Endothelial cell of umbilical vein (primary cell): ENCODE data around the gene COQ8B. TPM values are rescaled to one million over a fixed set of nuclear protein-coding genes. Genes with fewer than 3 reads are reported as not detected.

ENCODE experiments used
- BruUV-seq: library from RNA; stranded (reverse); fragments of 400-500 nt; replicated peaks from 2 replicates; lab custom pipeline; 2021; lab: Mats Ljungman, UMichigan
- CTCF ChIA-PET: fragments of 300-600, 350-600 bp; sonication (Branson Sonifier 250); formaldehyde crosslinking; loops from one replicate; lab custom pipeline; 2021; ENCODE audit warnings: antibody characterized with exemption, inconsistent platforms; lab: Charles Lee
- POLR2A ChIA-PET: fragments of 300-600, 350-600 bp; sonication (Branson Sonifier 250); formaldehyde crosslinking; loops from one replicate; lab custom pipeline; 2021; ENCODE audit warnings: antibody characterized with exemption, inconsistent platforms; lab: Charles Lee
- DNase-seq: peaks from one replicate; pipeline ENCODE4 v3.0.0-alpha.2; 2011; ENCODE audit warnings: low read depth, low spot score
- FAIRE-seq: peaks from 2 replicates; lab custom pipeline; 2011; peaks lifted over from hg19 to GRCh38; lab: Jason Lieb, UNC
- H2AFZ ChIP-seq: 2 replicates; pipeline ENCODE4 v1.6.0; 2012; ENCODE audit warnings: low read depth, low read length, control low read depth, inconsistent platforms
- H3K27ac ChIP-seq: 2 replicates; pipeline ENCODE4 v1.5.1; 2011; ENCODE audit warnings: low read depth, mild to moderate bottlenecking, control low read depth, low read length, moderate library complexity; ENCODE audit not compliant: insufficient read depth
- H3K27me3 ChIP-seq, 2 experiments: 2 replicates each; pipeline versions ENCODE4 v1.6.0 to v1.6.1; 2011; ENCODE audit warnings: low read length in 2 of 2, mixed read lengths in 1 of 2; ENCODE audit not compliant: control insufficient read depth in 2 of 2, insufficient read depth in 2 of 2
- H3K36me3 ChIP-seq, 2 experiments: 2 replicates in 1 of 2; 3 replicates in 1 of 2; pipeline ENCODE4 v1.5.1; 2011; ENCODE audit warnings: low read length in 2 of 2, mild to moderate bottlenecking in 1 of 2, moderate library complexity in 1 of 2; ENCODE audit not compliant: control insufficient read depth in 2 of 2, insufficient read depth in 2 of 2; ENCODE audit errors: extremely low read depth in 1 of 2
- H3K4me1 ChIP-seq: 3 replicates; pipeline ENCODE4 v1.5.1; 2011; ENCODE audit warnings: mild to moderate bottlenecking, low read length; ENCODE audit not compliant: control insufficient read depth, insufficient read depth; ENCODE audit errors: extremely low read depth
- H3K4me2 ChIP-seq: 2 replicates; pipeline ENCODE4 v1.6.1; 2011; ENCODE audit warnings: low read length, control low read depth, mixed read lengths; ENCODE audit not compliant: insufficient read depth
- H3K4me3 ChIP-seq, 3 experiments: fragments of 200-600 bp in 1 of 3; sonication (generic), shearing (Covaris generic) in 1 of 3; replicated peaks in 1 of 3; 2 replicates each; pipeline ENCODE4 v1.5.1; 2011 to 2016; ENCODE audit warnings: control low read depth in 3 of 3, low read length in 3 of 3, mild to moderate bottlenecking in 2 of 3, inconsistent platforms in 1 of 3, low read depth in 1 of 3, moderate library complexity in 1 of 3; ENCODE audit not compliant: insufficient read depth in 1 of 3
- H3K79me2 ChIP-seq: 2 replicates; pipeline ENCODE4 v1.6.0; 2012; ENCODE audit warnings: low read length, inconsistent platforms; ENCODE audit not compliant: control insufficient read depth, insufficient read depth
- H3K9ac ChIP-seq: replicated peaks from 2 replicates; pipeline ENCODE3; 2011; ENCODE audit warnings: low read length, control low read depth; ENCODE audit not compliant: insufficient read depth; ENCODE audit errors: extremely low read depth
- H3K9me1 ChIP-seq: replicated peaks from 3 replicates; pipeline ENCODE4 v1.6.0; 2011; ENCODE audit warnings: mild to moderate bottlenecking, low read length; ENCODE audit not compliant: control insufficient read depth, insufficient read depth; ENCODE audit errors: extremely low read depth
- H3K9me3 ChIP-seq: replicated peaks from 2 replicates; pipeline ENCODE4 v1.5.1; 2012; ENCODE audit warnings: low read length, inconsistent platforms; ENCODE audit not compliant: control insufficient read depth, insufficient read depth
- H4K20me1 ChIP-seq: replicated peaks from 2 replicates; pipeline ENCODE3; 2011; ENCODE audit warnings: mild to moderate bottlenecking, low read length; ENCODE audit not compliant: control insufficient read depth, insufficient read depth; ENCODE audit errors: extremely low read depth
- EZH2 ChIP-seq: IDR thresholded peaks from 2 replicates; pipeline ENCODE4 v1.6.1; 2012; ENCODE audit warnings: borderline replicate concordance, low read depth, mild to moderate bottlenecking, moderate library complexity, low read length, inconsistent platforms; ENCODE audit not compliant: severe bottlenecking
- FOS ChIP-seq: IDR thresholded peaks from 2 replicates; pipeline ENCODE4 v1.6.1; 2011; ENCODE audit warnings: mild to moderate bottlenecking, low read length, moderate library complexity, borderline replicate concordance; ENCODE audit not compliant: insufficient read depth
- GATA2 ChIP-seq: IDR thresholded peaks from 2 replicates; pipeline ENCODE4 v1.7.0; 2011; ENCODE audit warnings: low read depth, mild to moderate bottlenecking, moderate library complexity, mixed read lengths, low read length; ENCODE audit not compliant: insufficient read length, insufficient read depth
- JUN ChIP-seq: IDR thresholded peaks from 2 replicates; pipeline ENCODE4 v1.6.1; 2011; ENCODE audit warnings: borderline replicate concordance, low read depth; ENCODE audit not compliant: insufficient read length, insufficient read depth
- MYC ChIP-seq: IDR thresholded peaks from one replicate; pipeline ENCODE4 v1.6.1; 2011; ENCODE audit warnings: mild to moderate bottlenecking, low read depth, low read length
- POLR2A ChIP-seq: IDR thresholded peaks from 2 replicates; pipeline ENCODE4 v1.6.1; 2012; ENCODE audit warnings: low read depth, mild to moderate bottlenecking, control low read depth, low read length
- POLR2AphosphoS5 ChIP-seq: IDR thresholded peaks from 2 replicates; pipeline ENCODE4 v1.6.1; 2012; ENCODE audit warnings: low read depth, mild to moderate bottlenecking, control low read depth, low read length, moderate library complexity; ENCODE audit not compliant: insufficient read depth
- dilution Hi-C: fragments of 300-500 bp; cut with MboI; formaldehyde crosslinking; loops from one replicate; pipeline ENCODE4 v1.15.0; 2019; ENCODE audit warnings: low sequenced_read_pairs; ENCODE audit not compliant: extremely low pct_ligation_motif_present
- intact Hi-C: fragments of 100-400 bp; cut with micrococcal nuclease; formaldehyde crosslinking; loops from one replicate; pipeline ENCODE4 v1.10.0; 2022
- polyA plus RNA-seq, 4 experiments: library from polyadenylated mRNA; depleted of rRNA in 3 of 4; stranded (reverse) in 3 of 4; unstranded in 1 of 4; fragments of >200 nt; gene quantifications; 2 replicates each; pipeline versions ENCODE4 v1.2.1 to v1.2.3, GENCODE V29; 2011 to 2012; ENCODE audit warnings: missing spikeins in 1 of 4
- total RNA-seq: library from RNA; stranded (reverse); gene quantifications from 2 replicates; pipeline ENCODE4 v1.2.3, GENCODE V29; 2021
- TF ChIP-seq, protein P1 (sequence below): IDR thresholded peaks from 2 replicates; pipeline ENCODE4 v1.6.1; 2011; ENCODE audit not compliant: insufficient read depth, insufficient read length
- TF ChIP-seq, protein P2 (sequence below), 2 donors: IDR thresholded peaks; 1 replicate in 1 of 2; 2 replicates in 1 of 2; pipeline ENCODE4 v1.5.1; 2011; ENCODE audit warnings: low read length in 2 of 2, mild to moderate bottlenecking in 2 of 2, moderate library complexity in 2 of 2, control low read depth in 1 of 2, inconsistent platforms in 1 of 2, low read depth in 1 of 2; ENCODE audit not compliant: insufficient read depth in 1 of 2; ENCODE audit errors: extremely low read depth in 1 of 2

The COQ8B gene
- total and polyA plus RNA-seq, 2 donors (not counting 3 experiments of a cell fraction or from before 2014, with no cell fraction given): 16.2 to 19.2 TPM

DNA sequence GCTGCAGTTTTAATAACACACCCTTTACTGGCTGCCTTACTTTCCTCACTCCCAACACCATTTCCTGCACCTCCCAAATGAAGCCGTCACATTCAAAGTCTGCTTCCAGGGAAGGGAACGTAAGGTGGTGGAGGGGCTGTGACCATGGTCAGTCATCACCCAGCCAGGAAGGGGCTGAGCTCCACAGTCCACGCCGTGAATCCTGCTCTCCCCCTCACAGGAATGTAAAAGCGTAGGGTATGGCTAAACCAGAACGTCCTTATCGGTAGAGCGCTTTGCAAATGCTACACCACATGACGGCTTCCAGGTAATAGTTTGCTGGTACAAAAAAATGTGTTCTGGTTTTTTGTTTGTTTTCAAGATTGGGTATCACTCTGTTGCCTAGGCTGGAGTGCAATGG, 33.2 kb downstream of the COQ8B start:
- Histone ChIP-seq H3K9me1 (no peaks in the 10 kb centered on the region), H3K79me2 (peaks cover 9% of the 10 kb centered on the region), H3K9ac (no peak overlapping the region), H2AFZ (no peak overlapping the region), H3K36me3 (peaks cover 0 to 33% of the 10 kb centered on the region in 2 experiments), H3K4me1 (no peaks in the 10 kb centered on the region), H3K4me3 (no peak overlapping the region), H3K27me3 (no peaks in the 10 kb centered on the region), H3K27ac (no peak overlapping the region), H3K4me2 (no peak overlapping the region), H4K20me1 (no peaks in the 10 kb centered on the region), H3K9me3 (no peaks in the 10 kb centered on the region)
- FAIRE-seq (no peak), DNase-seq (no peak)
- no peak for TF ChIP-seq POLR2AphosphoS5
- TF ChIP-seq, protein P1, sequence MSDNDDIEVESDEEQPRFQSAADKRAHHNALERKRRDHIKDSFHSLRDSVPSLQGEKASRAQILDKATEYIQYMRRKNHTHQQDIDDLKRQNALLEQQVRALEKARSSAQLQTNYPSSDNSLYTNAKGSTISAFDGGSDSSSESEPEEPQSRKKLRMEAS: no peak
- TF ChIP-seq FOS: no peak
- no peak for TF ChIP-seq EZH2
- TF ChIP-seq POLR2A: no peak
- no peak for TF ChIP-seq GATA2
- ChIA-PET CTCF (interaction anchor here (1.3 kb wide), 1 partner anchor 20 kb away, joined by 4 read pairs; no protein-coding TSS in a partner anchor), POLR2A (no interaction called here)
- intact Hi-C loops (no loop called here), dilution Hi-C loops (no loop called here)
- no TSS peak for BruUV-seq

DNA sequence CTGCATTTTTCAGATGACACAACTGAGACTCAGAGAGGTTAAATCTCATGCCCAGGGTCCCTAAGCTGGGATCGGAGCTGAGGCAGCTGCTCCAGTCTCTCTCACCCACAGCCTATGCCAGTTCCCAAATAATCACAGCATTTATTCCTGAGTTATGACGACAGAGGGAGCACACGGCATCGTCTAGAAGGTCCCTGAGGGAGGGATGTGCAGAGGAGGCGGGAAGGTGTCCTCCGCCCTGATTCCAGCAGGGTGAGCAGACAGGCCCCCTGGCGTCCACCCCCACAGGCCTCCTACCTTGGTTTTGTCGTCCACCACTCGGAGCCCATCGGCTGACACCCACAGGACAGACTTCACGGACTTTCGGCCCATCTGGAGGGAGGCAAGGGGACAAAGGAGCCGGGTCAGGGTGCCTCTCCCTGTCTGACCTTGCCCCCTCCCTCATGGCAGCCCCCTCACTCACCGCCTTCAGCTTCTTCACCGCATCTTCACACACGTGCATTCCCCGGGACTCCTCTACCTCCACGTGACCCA, 34.2 kb downstream of the COQ8B start:
- H3K4me2 ChIP-seq: no peak overlapping the region
- intact Hi-C loops (no loop called here), dilution Hi-C loops (no loop called here)
- H3K9me1 ChIP-seq: no peaks in the 10 kb centered on the region
- H3K36me3 ChIP-seq: peaks cover 0 to 37% of the 10 kb centered on the region in 2 experiments
- H3K27ac ChIP-seq: no peak overlapping the region
- FAIRE-seq (no peak), DNase-seq (no peak)
- ChIA-PET POLR2A (no interaction called here), CTCF (interaction anchor here (1.3 kb wide), 1 partner anchor 19 kb away, joined by 4 read pairs; no protein-coding TSS in a partner anchor)
- no TSS peak for BruUV-seq
- H4K20me1 ChIP-seq: no peaks in the 10 kb centered on the region
- H3K27me3 ChIP-seq: no peaks in the 10 kb centered on the region
- no peak overlapping the region for H3K9ac ChIP-seq
- H2AFZ ChIP-seq: no peak overlapping the region
- no peaks in the 10 kb centered on the region for H3K79me2 ChIP-seq
- H3K4me3 ChIP-seq: no peak overlapping the region
- no peak for TF ChIP-seq GATA2
- no peak for TF ChIP-seq JUN
- TF ChIP-seq EZH2: no peak
- TF ChIP-seq, protein P2, sequence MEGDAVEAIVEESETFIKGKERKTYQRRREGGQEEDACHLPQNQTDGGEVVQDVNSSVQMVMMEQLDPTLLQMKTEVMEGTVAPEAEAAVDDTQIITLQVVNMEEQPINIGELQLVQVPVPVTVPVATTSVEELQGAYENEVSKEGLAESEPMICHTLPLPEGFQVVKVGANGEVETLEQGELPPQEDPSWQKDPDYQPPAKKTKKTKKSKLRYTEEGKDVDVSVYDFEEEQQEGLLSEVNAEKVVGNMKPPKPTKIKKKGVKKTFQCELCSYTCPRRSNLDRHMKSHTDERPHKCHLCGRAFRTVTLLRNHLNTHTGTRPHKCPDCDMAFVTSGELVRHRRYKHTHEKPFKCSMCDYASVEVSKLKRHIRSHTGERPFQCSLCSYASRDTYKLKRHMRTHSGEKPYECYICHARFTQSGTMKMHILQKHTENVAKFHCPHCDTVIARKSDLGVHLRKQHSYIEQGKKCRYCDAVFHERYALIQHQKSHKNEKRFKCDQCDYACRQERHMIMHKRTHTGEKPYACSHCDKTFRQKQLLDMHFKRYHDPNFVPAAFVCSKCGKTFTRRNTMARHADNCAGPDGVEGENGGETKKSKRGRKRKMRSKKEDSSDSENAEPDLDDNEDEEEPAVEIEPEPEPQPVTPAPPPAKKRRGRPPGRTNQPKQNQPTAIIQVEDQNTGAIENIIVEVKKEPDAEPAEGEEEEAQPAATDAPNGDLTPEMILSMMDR (IDR thresholded peaks at IDR 0.05; ENCODE audit: extremely low read depth in 1 of 2, insufficient read depth in 1 of 2, low read depth in 1 of 2, low read length in 2 of 2): no peak
- TF ChIP-seq MYC: no peak
- TF ChIP-seq FOS: no peak
- TF ChIP-seq, protein P1: no peak
- no peak for TF ChIP-seq POLR2AphosphoS5
- TF ChIP-seq POLR2A: no peak
- no peaks in the 10 kb centered on the region for H3K9me3 ChIP-seq
- no peaks in the 10 kb centered on the region for H3K4me1 ChIP-seq
